Measurements from ENCODE around the gene SYCE1L. TPM values are rescaled to one million over a fixed set of nuclear protein-coding genes. Genes with fewer than 3 reads are reported as not detected.

SYCE1L gene
- total RNA-seq, 1 experiment from 2014 or later: 1.7 TPM

GRCh38 chr16:77221482-77221881 is 22.3 kb downstream of the SYCE1L start:
- no peak overlapping the region for H3K4me3 ChIP-seq (ENCODE audit: low read length)
- TF ChIP-seq CTCF (conservative IDR thresholded peaks at IDR 0.05; ENCODE audit: low read depth, low read length): no peak
- TF ChIP-seq EZH2 (IDR thresholded peaks at IDR 0.05; ENCODE audit: low read length, unreplicated experiment): no peak
- TF ChIP-seq EZH2phosphoT487 (IDR thresholded peaks at IDR 0.05; ENCODE audit: borderline replicate concordance, low read length): no peak
- no peak overlapping the region for H2AFZ ChIP-seq (ENCODE audit: low read length)
- ATAC-seq: no peak
- H3K9me2 ChIP-seq (replicated peaks; ENCODE audit: low read length): no peaks in the 10 kb centered on the region
- H3K27me3 ChIP-seq (ENCODE audit: low read length): no peaks in the 10 kb centered on the region
- no TSS peak for BruUV-seq (replicated peaks)
- no peak for DNase-seq
- intact Hi-C loops (cut with micrococcal nuclease): no loop called here
- no peaks in the 10 kb centered on the region for H3K79me2 ChIP-seq (ENCODE audit: low read length)
- no peaks in the 10 kb centered on the region for H3F3A ChIP-seq (ENCODE audit: low read length, unreplicated experiment)
- no peaks in the 10 kb centered on the region for H3K9me3 ChIP-seq (ENCODE audit: low read length)
- ChIA-PET CTCF (no interaction called here), POLR2A (ENCODE audit: unreplicated experiment) (no interaction called here)
- H3K4me2 ChIP-seq (ENCODE audit: low read length): no peak overlapping the region
- H3K4me1 ChIP-seq (ENCODE audit: insufficient read depth, low read length): peaks cover 19% of the 10 kb centered on the region
- H3K27ac ChIP-seq (ENCODE audit: low read length): no peak overlapping the region
- no peaks in the 10 kb centered on the region for H3K36me3 ChIP-seq (ENCODE audit: low read depth, low read length)
- H4K20me1 ChIP-seq (ENCODE audit: low read length): no peaks in the 10 kb centered on the region
- H3K9ac ChIP-seq (ENCODE audit: low read length): no peak overlapping the region

GRCh38 chr16:77223184-77223583 is 24.0 kb downstream of the SYCE1L start:
- H3K4me2 ChIP-seq (ENCODE audit: low read length): no peak overlapping the region
- H3K27ac ChIP-seq (ENCODE audit: low read length): no peak overlapping the region
- peak; percentile 8 for DNase-seq
- H3K9me2 ChIP-seq (replicated peaks; ENCODE audit: low read length): no peaks in the 10 kb centered on the region
- H3K79me2 ChIP-seq (ENCODE audit: low read length): no peaks in the 10 kb centered on the region
- no peak overlapping the region for H3K4me3 ChIP-seq (ENCODE audit: low read length)
- BruUV-seq (replicated peaks): no TSS peak
- no peaks in the 10 kb centered on the region for H3K27me3 ChIP-seq (ENCODE audit: low read length)
- ChIA-PET CTCF (no interaction called here), POLR2A (ENCODE audit: unreplicated experiment) (no interaction called here)
- TF ChIP-seq CTCF (conservative IDR thresholded peaks at IDR 0.05; ENCODE audit: low read depth, low read length) (peak; percentile 48), EZH2 (IDR thresholded peaks at IDR 0.05; ENCODE audit: low read length, unreplicated experiment) (no peak)
- no peak overlapping the region for H2AFZ ChIP-seq (ENCODE audit: low read length)
- H3K36me3 ChIP-seq (ENCODE audit: low read depth, low read length): no peaks in the 10 kb centered on the region
- no peak for ATAC-seq
- intact Hi-C loops (cut with micrococcal nuclease): no loop called here
- H4K20me1 ChIP-seq (ENCODE audit: low read length): no peaks in the 10 kb centered on the region
- H3K9me3 ChIP-seq (ENCODE audit: low read length): no peaks in the 10 kb centered on the region
- H3K9ac ChIP-seq (ENCODE audit: low read length): no peak overlapping the region
- H3F3A ChIP-seq (ENCODE audit: low read length, unreplicated experiment): no peaks in the 10 kb centered on the region
- H3K4me1 ChIP-seq (ENCODE audit: insufficient read depth, low read length): peaks cover 19% of the 10 kb centered on the region

- no TSS peak for BruUV-seq (replicated peaks)
- DNase-seq (no peak), ATAC-seq (no peak)
- no peaks in the 10 kb centered on the region for H3K27me3 ChIP-seq (ENCODE audit: low read length)
- H3K36me3 ChIP-seq (ENCODE audit: low read depth, low read length): no peaks in the 10 kb centered on the region
- H3F3A ChIP-seq (ENCODE audit: low read length, unreplicated experiment): no peaks in the 10 kb centered on the region
- H2AFZ ChIP-seq (ENCODE audit: low read length): no peak overlapping the region
- no peaks in the 10 kb centered on the region for H4K20me1 ChIP-seq (ENCODE audit: low read length)
- no peaks in the 10 kb centered on the region for H3K79me2 ChIP-seq (ENCODE audit: low read length)
- no peak overlapping the region for H3K27ac ChIP-seq (ENCODE audit: low read length)
- ChIA-PET CTCF (no interaction called here), POLR2A (ENCODE audit: unreplicated experiment) (no interaction called here)
- peaks cover 6% of the 10 kb centered on the region for H3K4me1 ChIP-seq (ENCODE audit: insufficient read depth, low read length)
- no peaks in the 10 kb centered on the region for H3K9me3 ChIP-seq (ENCODE audit: low read length)
- no peaks in the 10 kb centered on the region for H3K9me2 ChIP-seq (replicated peaks; ENCODE audit: low read length)
- intact Hi-C loops (cut with micrococcal nuclease): no loop called here
- H3K4me3 ChIP-seq (ENCODE audit: low read length): no peak overlapping the region
- no peak overlapping the region for H3K9ac ChIP-seq (ENCODE audit: low read length)
- H3K4me2 ChIP-seq (ENCODE audit: low read length): no peak overlapping the region
- TF ChIP-seq EZH2phosphoT487 (IDR thresholded peaks at IDR 0.05; ENCODE audit: borderline replicate concordance, low read length): no peak
- TF ChIP-seq CTCF (conservative IDR thresholded peaks at IDR 0.05; ENCODE audit: low read depth, low read length): no peak
Measured at GRCh38 chr16:77225182-77225581, 26.0 kb downstream of the SYCE1L start.
